K562 (cell line): ENCODE data around the gene FSCN2. TPM values are rescaled to one million over a fixed set of nuclear protein-coding genes. Genes with fewer than 3 reads are reported as not detected.

ENCODE experiments used
- CHAMP1 ChIP-seq: fragments of 450-650 bp; IDR thresholded peaks from 2 replicates; pipeline ENCODE4 v1.6.1; 2016; ENCODE audit warnings: mild to moderate bottlenecking
- CUX1 ChIP-seq: fragments of 200-800 bp; sonication (Bioruptor generic); IDR thresholded peaks from 2 replicates; pipeline ENCODE4 v1.6.1; 2016; ENCODE audit warnings: missing genetic modification characterization, missing compliant biosample characterization
- E2F5 ChIP-seq: sonication (generic); formaldehyde crosslinking; IDR thresholded peaks from 2 replicates; pipeline ENCODE4 v1.8.0; 2022; ENCODE audit warnings: mild to moderate bottlenecking, missing genetic modification reagents
- EP400 ChIP-seq: fragments of 450-650 bp; IDR thresholded peaks from 2 replicates; pipeline ENCODE4 v1.6.1; 2017; ENCODE audit warnings: antibody characterized with exemption, mild to moderate bottlenecking, moderate library complexity
- L3MBTL2 ChIP-seq: fragments of 450-650 bp; IDR thresholded peaks from 2 replicates; pipeline ENCODE4 v1.6.1; 2016; ENCODE audit warnings: mild to moderate bottlenecking, moderate library complexity
- MYC ChIP-seq, 2 experiments: fragments of 250-450 bp in 1 of 2; sonication (Bioruptor Pico) in 1 of 2; IDR thresholded peaks; 2 replicates each; pipeline versions ENCODE4 v1.5.1 to v1.6.1; 2012 to 2021; ENCODE audit warnings: low read depth in 2 of 2, borderline replicate concordance in 1 of 2, improper control_type of control experiment in 1 of 2, low read length in 1 of 2, mild to moderate bottlenecking in 1 of 2, moderate library complexity in 1 of 2
- NR4A1 ChIP-seq, 2 experiments: fragments of 250-450 bp in 1 of 2; fragments of 450-650 bp in 1 of 2; sonication (Bioruptor Pico) in 1 of 2; IDR thresholded peaks; 2 replicates each; pipeline versions ENCODE4 v1.4.0 to v1.6.1; 2016 to 2020; ENCODE audit warnings: mild to moderate bottlenecking in 2 of 2, missing compliant biosample characterization in 1 of 2, missing genetic modification characterization in 1 of 2, moderate library complexity in 1 of 2
- SFPQ ChIP-seq: fragments of 200-400 bp; formaldehyde crosslinking; IDR thresholded peaks from 2 replicates; pipeline ENCODE4 v1.6.1; 2017; ENCODE audit warnings: mild to moderate bottlenecking, low read depth, low read length, moderate library complexity
- SMARCA4 ChIP-seq: fragments of 450-650 bp; IDR thresholded peaks from 2 replicates; pipeline ENCODE4 v1.6.1; 2016
- SREBF2 ChIP-seq: sonication (generic); formaldehyde crosslinking; IDR thresholded peaks from 2 replicates; pipeline ENCODE4 v1.4.0; 2020; ENCODE audit warnings: mild to moderate bottlenecking, missing genetic modification reagents
- STAG1 ChIP-seq: sonication (generic); formaldehyde crosslinking; IDR thresholded peaks from 2 replicates; pipeline ENCODE4 v1.5.0; 2020; ENCODE audit warnings: missing genetic modification reagents, borderline replicate concordance
- TCF7 ChIP-seq: sonication (generic); IDR thresholded peaks from 2 replicates; pipeline ENCODE4 v1.6.1; 2016; ENCODE audit warnings: antibody characterized with exemption, borderline replicate concordance
- ZBED1 ChIP-seq: IDR thresholded peaks from 2 replicates; pipeline ENCODE4 v1.6.1; 2014
- ZNF551 ChIP-seq: fragments of 250-450 bp; sonication (Bioruptor Pico); IDR thresholded peaks from 2 replicates; pipeline ENCODE4 v1.5.0; 2021; ENCODE audit warnings: mild to moderate bottlenecking, moderate library complexity
- polyA plus RNA-seq, 8 experiments: library from polyadenylated mRNA; depleted of rRNA in 4 of 8; stranded (reverse) in 5 of 8; unstranded in 3 of 8; fragments of >200 nt; fragmentation: Nextera tagmentation in 2 of 8; fragmentation: Illumina TruSeq in 1 of 8; extraction: Ambion mirVana in 2 of 8; extraction: Trizol in 1 of 8; gene quantifications; 2 replicates each; pipeline versions ENCODE4 v1.2.1 to v1.2.3, GENCODE V29; 2011 to 2014; ENCODE audit warnings: inconsistent platforms in 1 of 8, missing spikeins in 1 of 8
- total RNA-seq, 7 experiments: library from RNA; depleted of rRNA in 6 of 7; stranded (reverse); fragments of >200 nt in 6 of 7; fragmentation: Illumina TruSeq in 2 of 7; extraction: Trizol in 2 of 7; gene quantifications; 2 replicates each; pipeline versions ENCODE4 v1.2.1 to v1.2.3, GENCODE V29; 2011 to 2021; ENCODE audit warnings: low replicate concordance in 1 of 7

Gene FSCN2
- total and polyA plus RNA-seq, 9 of the 15 experiments (the other 6 are each of a cell fraction or from before 2014, with no cell fraction given): 0.08 TPM; not detected in 8

- TF ChIP-seq E2F5 (CRISPR knock-in tag) (no peak), EP400 (0 out of 2 replicates have a peak, but pooled peaks have one; percentile 72), CUX1 (CRISPR knock-in tag) (no peak), ZNF551 (CRISPR knock-in tag) (no peak), NR4A1 (CRISPR knock-in tag; IDR thresholded peaks at IDR 0.05) (no peak), NR4A1 (tag; IDR thresholded peaks at IDR 0.05) (peak; percentile 44; the same call in 1 of the 2 replicates), L3MBTL2 (peak; percentile 0), SREBF2 (CRISPR knock-in tag) (no peak), CHAMP1 (no peak), MYC (IDR thresholded peaks at IDR 0.05; ENCODE audit: low read depth, low read length) (peak; percentile 85), MYC (CRISPR knock-in tag; IDR thresholded peaks at IDR 0.05; ENCODE audit: borderline replicate concordance, low read depth) (peak; percentile 85; the same call in 1 of the 2 replicates), SMARCA4 (no peak), ZBED1 (0 out of 2 replicates have a peak, but pooled peaks have one; percentile 40), STAG1 (CRISPR knock-in tag) (no peak), SFPQ (no peak), TCF7 (0 out of 2 replicates have a peak, but pooled peaks have one; percentile 21)
Observed at GRCh38 chr17:81552244-81553017, 24.3 kb downstream of the FSCN2 start, which contains the start of gene FAAP100 (continued).
